ENCODE measurements around the gene EDIL3. TPM values are rescaled to one million over a fixed set of nuclear protein-coding genes. Genes with fewer than 3 reads are reported as not detected.

The EDIL3 gene
- total and polyA plus RNA-seq, 2 donors (not counting 3 experiments of a cell fraction or from before 2014, with no cell fraction given): 9.1 to 28.8 TPM

DNA sequence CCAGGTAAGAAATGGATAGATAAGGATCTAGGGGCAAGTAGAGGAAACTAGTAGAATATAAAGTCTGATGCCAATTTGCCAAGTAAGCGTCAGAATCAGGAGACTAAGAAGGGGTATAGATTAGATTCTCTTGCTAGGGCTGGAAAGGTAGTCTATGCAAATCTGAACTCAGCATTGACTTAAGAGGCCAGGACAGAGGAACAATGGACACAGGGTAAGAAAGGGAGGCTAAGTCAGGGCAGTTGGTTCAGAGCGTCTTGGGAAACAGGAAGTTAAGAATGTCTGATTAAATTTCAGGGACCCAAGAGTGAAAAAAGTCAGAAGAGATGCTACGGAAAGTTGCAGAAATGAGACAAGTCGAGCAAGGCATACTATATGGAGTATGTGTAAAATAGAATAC lies 400.8 kb downstream of the EDIL3 start:
- CTCF ChIA-PET: no interaction called here
- POLR2A ChIA-PET: no interaction called here
- Histone ChIP-seq H3K4me2 (ENCODE audit: insufficient read depth, low read length) (no peak overlapping the region), H3K9ac (replicated peaks; ENCODE audit: extremely low read depth, insufficient read depth, low read length) (no peak overlapping the region), H4K20me1 (replicated peaks; ENCODE audit: control insufficient read depth, extremely low read depth, insufficient read depth, low read length) (no peaks in the 10 kb centered on the region), H3K27me3 (ENCODE audit: control insufficient read depth in 2 of 2, insufficient read depth in 2 of 2, low read length in 2 of 2) (no peaks in the 10 kb centered on the region), H3K9me1 (replicated peaks; ENCODE audit: control insufficient read depth, extremely low read depth, insufficient read depth, low read length) (no peaks in the 10 kb centered on the region), H3K79me2 (ENCODE audit: control insufficient read depth, insufficient read depth, low read length) (no peaks in the 10 kb centered on the region), H3K4me1 (ENCODE audit: control insufficient read depth, extremely low read depth, insufficient read depth, low read length) (no peaks in the 10 kb centered on the region), H3K36me3 (ENCODE audit: control insufficient read depth in 2 of 2, extremely low read depth in 1 of 2, insufficient read depth in 2 of 2, low read length in 2 of 2) (no peaks in the 10 kb centered on the region), H3K4me3 (replicated peaks in 1 of 3; ENCODE audit: insufficient read depth in 1 of 3, low read depth in 1 of 3, low read length in 3 of 3) (no peak overlapping the region), H2AFZ (ENCODE audit: low read depth, low read length) (no peak overlapping the region), H3K9me3 (replicated peaks; ENCODE audit: control insufficient read depth, insufficient read depth, low read length) (no peaks in the 10 kb centered on the region), H3K27ac (ENCODE audit: insufficient read depth, low read depth, low read length) (no peak overlapping the region)
- DNase-seq (ENCODE audit: low read depth, low spot score) (no peak), FAIRE-seq (no peak)
- BruUV-seq (replicated peaks): no TSS peak
- dilution Hi-C loops (cut with MboI; ENCODE audit: extremely low pct_ligation_motif_present, low sequenced_read_pairs) (no loop called here), intact Hi-C loops (cut with micrococcal nuclease) (no loop called here)
- TF ChIP-seq JUN (IDR thresholded peaks at IDR 0.05; ENCODE audit: borderline replicate concordance, insufficient read depth, insufficient read length, low read depth) (no peak), GATA2 (IDR thresholded peaks at IDR 0.05; ENCODE audit: insufficient read depth, insufficient read length, low read depth, low read length) (no peak), FOS (IDR thresholded peaks at IDR 0.05; ENCODE audit: borderline replicate concordance, insufficient read depth, low read length) (no peak)

DNA sequence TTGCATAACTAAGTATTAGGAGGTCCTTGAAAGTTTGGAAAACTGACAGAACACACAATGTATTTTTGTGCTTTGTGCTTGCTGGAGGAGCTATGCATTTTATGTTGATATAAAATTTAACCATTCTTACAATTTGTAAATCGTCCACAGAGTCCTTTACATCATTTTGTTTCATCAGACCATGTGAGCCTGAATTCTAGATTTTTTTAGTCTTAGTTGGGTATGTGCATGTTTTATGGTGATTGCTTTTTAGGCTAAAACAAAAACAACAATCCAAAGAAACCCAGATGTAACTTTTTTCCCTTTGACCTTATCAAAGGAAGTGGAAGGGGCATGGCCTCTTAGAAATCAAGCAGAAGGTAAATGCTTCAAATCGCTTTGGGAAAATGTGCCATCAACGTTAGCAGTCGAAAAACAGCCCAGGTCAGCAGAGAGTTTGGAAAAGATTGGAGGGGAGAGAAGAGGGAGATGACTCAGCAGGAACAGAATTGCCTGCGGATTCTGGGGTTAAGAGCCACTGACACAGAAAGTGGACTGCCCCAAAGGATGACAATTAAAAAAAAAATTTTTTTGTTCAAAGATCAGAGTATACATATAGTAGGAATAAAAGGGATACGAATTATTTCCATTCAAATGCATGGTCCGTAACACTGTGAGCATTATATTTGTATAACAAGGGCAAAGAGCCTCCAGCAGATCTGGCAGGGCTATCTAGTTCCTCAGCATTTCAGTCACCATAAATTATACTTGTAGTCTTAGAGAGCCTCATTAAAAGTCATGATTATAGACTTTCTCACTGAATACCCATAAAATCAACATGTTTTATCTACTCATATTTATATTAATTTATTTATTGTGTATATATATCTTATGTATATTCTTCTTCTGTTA lies 410.5 kb downstream of the EDIL3 start:
- peaks cover 10% of the 10 kb centered on the region for H3K4me1 ChIP-seq (ENCODE audit: control insufficient read depth, extremely low read depth, insufficient read depth, low read length)
- ChIA-PET POLR2A (no interaction called here), CTCF (no interaction called here)
- no peaks in the 10 kb centered on the region for H4K20me1 ChIP-seq (replicated peaks; ENCODE audit: control insufficient read depth, extremely low read depth, insufficient read depth, low read length)
- FAIRE-seq (no peak), DNase-seq (ENCODE audit: low read depth, low spot score) (peak; percentile 12)
- dilution Hi-C loops (cut with MboI; ENCODE audit: extremely low pct_ligation_motif_present, low sequenced_read_pairs) (no loop called here), intact Hi-C loops (cut with micrococcal nuclease) (no loop called here)
- TF ChIP-seq FOS (IDR thresholded peaks at IDR 0.05; ENCODE audit: borderline replicate concordance, insufficient read depth, low read length): peak; percentile 8
- TF ChIP-seq, protein P1, sequence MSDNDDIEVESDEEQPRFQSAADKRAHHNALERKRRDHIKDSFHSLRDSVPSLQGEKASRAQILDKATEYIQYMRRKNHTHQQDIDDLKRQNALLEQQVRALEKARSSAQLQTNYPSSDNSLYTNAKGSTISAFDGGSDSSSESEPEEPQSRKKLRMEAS (IDR thresholded peaks at IDR 0.05; ENCODE audit: insufficient read depth, insufficient read length): no peak
- H3K27me3 ChIP-seq (ENCODE audit: control insufficient read depth in 2 of 2, insufficient read depth in 2 of 2, low read length in 2 of 2): no peaks in the 10 kb centered on the region
- no peak overlapping the region for H3K27ac ChIP-seq (ENCODE audit: insufficient read depth, low read depth, low read length)
- no peaks in the 10 kb centered on the region for H3K36me3 ChIP-seq (ENCODE audit: control insufficient read depth in 2 of 2, extremely low read depth in 1 of 2, insufficient read depth in 2 of 2, low read length in 2 of 2)
- H3K79me2 ChIP-seq (ENCODE audit: control insufficient read depth, insufficient read depth, low read length): no peaks in the 10 kb centered on the region
- H3K4me2 ChIP-seq (ENCODE audit: insufficient read depth, low read length): no peak overlapping the region
- BruUV-seq (replicated peaks): no TSS peak
- peak overlapping the region; percentile 48 for H2AFZ ChIP-seq (ENCODE audit: low read depth, low read length)
- no peaks in the 10 kb centered on the region for H3K9me1 ChIP-seq (replicated peaks; ENCODE audit: control insufficient read depth, extremely low read depth, insufficient read depth, low read length)
- H3K9ac ChIP-seq (replicated peaks; ENCODE audit: extremely low read depth, insufficient read depth, low read length): no peak overlapping the region
- no peak overlapping the region for H3K4me3 ChIP-seq (replicated peaks in 1 of 3; ENCODE audit: insufficient read depth in 1 of 3, low read depth in 1 of 3, low read length in 3 of 3)
- H3K9me3 ChIP-seq (replicated peaks; ENCODE audit: control insufficient read depth, insufficient read depth, low read length): no peaks in the 10 kb centered on the region
